PFSK-1 (cell line): ENCODE results near the gene RASA3.

Experiments used
- POLR2AphosphoS5 ChIP-seq: IDR thresholded peaks from 2 replicates; pipeline ENCODE4 v1.6.1; 2012; ENCODE audit warnings: low read depth, mild to moderate bottlenecking, control low read depth, low read length, moderate library complexity
- SIN3A ChIP-seq: IDR thresholded peaks from 2 replicates; pipeline ENCODE4 v1.6.1; 2012; ENCODE audit warnings: mild to moderate bottlenecking, low read length, moderate library complexity, borderline replicate concordance; ENCODE audit not compliant: insufficient read depth
- TAF1 ChIP-seq: IDR thresholded peaks from 2 replicates; pipeline ENCODE4 v1.6.1; 2012; ENCODE audit warnings: low read length, control low read depth, borderline replicate concordance; ENCODE audit not compliant: insufficient read depth

GRCh38 chr13:114056205-114057013 lies 76.0 kb downstream of the RASA3 start:
- TF ChIP-seq POLR2AphosphoS5: no peak
- no peak for TF ChIP-seq TAF1
- no peak for TF ChIP-seq SIN3A
